ENCODE data around the gene NME7. TPM values are rescaled to one million over a fixed set of nuclear protein-coding genes. Genes with fewer than 3 reads are reported as not detected.
"Not testable (repeated sequence)": the region's sequence is repeated elsewhere in the genome, so short reads cannot be mapped to it uniquely, and the experiment has no call there.

NME7 gene
- total and polyA plus RNA-seq, 4 donors, result 7.8 to 26.5 (median 9.4) TPM

DNA sequence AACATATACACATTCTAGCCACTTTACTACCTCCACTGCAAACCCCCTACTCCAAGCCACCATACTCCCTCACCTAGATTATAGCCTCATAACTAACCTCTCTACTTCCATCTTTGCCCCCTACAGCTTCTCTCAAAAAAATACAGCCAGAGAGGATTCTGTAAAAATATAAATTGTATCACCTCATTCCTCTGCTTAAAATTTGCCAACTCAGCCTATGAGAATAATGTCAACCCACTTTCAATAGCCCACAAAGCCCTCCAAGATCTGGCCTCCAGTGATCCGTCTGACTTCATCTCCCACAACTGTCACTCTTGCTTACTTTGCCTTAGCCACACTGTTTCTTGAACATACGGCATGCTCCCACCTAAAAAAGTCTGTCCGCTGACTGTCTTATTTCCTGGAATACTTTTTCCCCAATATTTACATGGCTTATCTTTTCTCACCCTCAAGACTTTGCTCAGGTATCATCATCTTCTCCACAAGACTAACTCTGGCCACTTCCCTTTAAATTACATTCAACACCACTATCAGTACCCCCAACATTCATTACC, 21.5 kb downstream of the NME7 start:
- H3K9me3 ChIP-seq (ENCODE audit: control insufficient read depth in 4 of 4, low read length in 3 of 4), result no peaks in the 10 kb centered on the region
- no peaks in the 10 kb centered on the region for H3K27me3 ChIP-seq (ENCODE audit: control insufficient read depth in 4 of 4, insufficient read depth in 4 of 4, low read length in 3 of 4)
- 98% methylated on average over 3 of the region's 3 CpGs for WGBS
- H3K36me3 ChIP-seq (ENCODE audit: control insufficient read depth in 4 of 4, insufficient read depth in 3 of 4, low read depth in 1 of 4, low read length in 3 of 4), result no peaks in the 10 kb centered on the region
- H3K9ac ChIP-seq (ENCODE audit: low read depth in 1 of 2, low read length in 2 of 2), result no peak overlapping the region
- TF ChIP-seq HNF4A (conservative IDR thresholded peaks at IDR 0.05), result no peak
- TF ChIP-seq, protein P1, sequence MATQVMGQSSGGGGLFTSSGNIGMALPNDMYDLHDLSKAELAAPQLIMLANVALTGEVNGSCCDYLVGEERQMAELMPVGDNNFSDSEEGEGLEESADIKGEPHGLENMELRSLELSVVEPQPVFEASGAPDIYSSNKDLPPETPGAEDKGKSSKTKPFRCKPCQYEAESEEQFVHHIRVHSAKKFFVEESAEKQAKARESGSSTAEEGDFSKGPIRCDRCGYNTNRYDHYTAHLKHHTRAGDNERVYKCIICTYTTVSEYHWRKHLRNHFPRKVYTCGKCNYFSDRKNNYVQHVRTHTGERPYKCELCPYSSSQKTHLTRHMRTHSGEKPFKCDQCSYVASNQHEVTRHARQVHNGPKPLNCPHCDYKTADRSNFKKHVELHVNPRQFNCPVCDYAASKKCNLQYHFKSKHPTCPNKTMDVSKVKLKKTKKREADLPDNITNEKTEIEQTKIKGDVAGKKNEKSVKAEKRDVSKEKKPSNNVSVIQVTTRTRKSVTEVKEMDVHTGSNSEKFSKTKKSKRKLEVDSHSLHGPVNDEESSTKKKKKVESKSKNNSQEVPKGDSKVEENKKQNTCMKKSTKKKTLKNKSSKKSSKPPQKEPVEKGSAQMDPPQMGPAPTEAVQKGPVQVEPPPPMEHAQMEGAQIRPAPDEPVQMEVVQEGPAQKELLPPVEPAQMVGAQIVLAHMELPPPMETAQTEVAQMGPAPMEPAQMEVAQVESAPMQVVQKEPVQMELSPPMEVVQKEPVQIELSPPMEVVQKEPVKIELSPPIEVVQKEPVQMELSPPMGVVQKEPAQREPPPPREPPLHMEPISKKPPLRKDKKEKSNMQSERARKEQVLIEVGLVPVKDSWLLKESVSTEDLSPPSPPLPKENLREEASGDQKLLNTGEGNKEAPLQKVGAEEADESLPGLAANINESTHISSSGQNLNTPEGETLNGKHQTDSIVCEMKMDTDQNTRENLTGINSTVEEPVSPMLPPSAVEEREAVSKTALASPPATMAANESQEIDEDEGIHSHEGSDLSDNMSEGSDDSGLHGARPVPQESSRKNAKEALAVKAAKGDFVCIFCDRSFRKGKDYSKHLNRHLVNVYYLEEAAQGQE (IDR thresholded peaks at IDR 0.05), result no peak
- no peak overlapping the region for H3K27ac ChIP-seq (ENCODE audit: low read depth in 1 of 2, low read length in 2 of 2)
- DNase-seq (ENCODE audit: low spot score), result no peak
- H3K4me1 ChIP-seq (ENCODE audit: control insufficient read depth in 4 of 4, insufficient read depth in 4 of 4, low read length in 3 of 4), result peaks cover 0 to 5% (median 0%) of the 10 kb centered on the region in 4 donors
- no peak overlapping the region for H3K4me3 ChIP-seq (ENCODE audit: low read depth in 1 of 3, low read length in 3 of 3)

DNA sequence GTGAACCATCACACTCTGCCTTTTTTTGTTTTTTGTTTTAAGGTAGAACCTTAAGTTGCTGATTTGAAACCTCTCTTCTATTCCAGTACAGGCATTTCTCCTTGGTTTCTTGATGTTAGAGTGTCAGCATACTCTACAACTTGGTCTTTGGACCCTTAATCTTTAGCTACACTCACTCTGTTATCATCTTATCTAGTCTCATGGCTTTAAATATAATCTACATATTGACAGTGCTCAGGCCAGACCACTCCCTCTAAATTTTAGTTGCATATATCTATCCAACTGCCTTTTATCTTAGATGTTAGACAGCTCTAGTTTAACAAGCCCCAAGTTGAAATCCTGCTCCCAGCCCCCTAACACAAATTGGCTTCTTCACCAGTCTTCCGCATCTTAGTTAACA, 22.1 kb downstream of the NME7 start:
- H3K27me3 ChIP-seq (ENCODE audit: control insufficient read depth in 4 of 4, insufficient read depth in 4 of 4, low read length in 3 of 4), result no peaks in the 10 kb centered on the region
- H3K9ac ChIP-seq (ENCODE audit: low read depth in 1 of 2, low read length in 2 of 2), result no peak overlapping the region
- WGBS, result 100% methylated on average over 1 of the region's 1 CpG
- no peaks in the 10 kb centered on the region for H3K36me3 ChIP-seq (ENCODE audit: control insufficient read depth in 4 of 4, insufficient read depth in 3 of 4, low read depth in 1 of 4, low read length in 3 of 4)
- TF ChIP-seq EGR1 (IDR thresholded peaks at IDR 0.05; ENCODE audit: low read depth in 2 of 2), result no peak
- no peak for TF ChIP-seq TAF1 (conservative IDR thresholded peaks at IDR 0.05)
- peaks cover 0 to 5% (median 0%) of the 10 kb centered on the region in 4 donors for H3K4me1 ChIP-seq (ENCODE audit: control insufficient read depth in 4 of 4, insufficient read depth in 4 of 4, low read length in 3 of 4)
- no peak for DNase-seq (ENCODE audit: low spot score)
- no peaks in the 10 kb centered on the region for H3K9me3 ChIP-seq (ENCODE audit: control insufficient read depth in 4 of 4, low read length in 3 of 4)
- H3K4me3 ChIP-seq (ENCODE audit: low read depth in 1 of 3, low read length in 3 of 3), result no peak overlapping the region
- H3K27ac ChIP-seq (ENCODE audit: low read depth in 1 of 2, low read length in 2 of 2), result no peak overlapping the region

DNA sequence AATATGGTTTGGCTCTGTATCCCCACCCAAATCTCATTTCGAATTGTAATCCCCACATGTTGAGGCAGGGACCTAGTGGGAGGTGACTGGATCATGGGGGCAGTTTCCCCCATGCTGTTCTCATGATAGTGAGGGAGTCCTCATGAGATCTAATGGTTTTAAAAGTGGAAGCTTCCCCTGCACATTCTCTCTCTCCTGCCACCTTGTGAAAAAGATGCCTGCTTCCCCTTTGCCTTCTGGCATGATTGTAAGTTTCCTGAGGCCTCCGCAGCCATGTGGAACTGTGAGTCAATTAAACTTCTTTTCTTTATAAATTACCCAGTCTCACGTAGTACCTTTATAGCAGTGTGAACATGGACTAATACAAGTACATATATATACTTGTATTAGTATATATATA, 25.5 kb downstream of the NME7 start:
- not testable (repeated sequence) for H3K9ac ChIP-seq (ENCODE audit: low read depth in 1 of 2, low read length in 2 of 2); H3K27ac ChIP-seq (ENCODE audit: low read depth in 1 of 2, low read length in 2 of 2); H3K27me3 ChIP-seq (ENCODE audit: control insufficient read depth in 4 of 4, insufficient read depth in 4 of 4, low read length in 3 of 4); H3K9me3 ChIP-seq (ENCODE audit: control insufficient read depth in 4 of 4, low read length in 3 of 4); H3K4me3 ChIP-seq (ENCODE audit: low read depth in 1 of 3, low read length in 3 of 3); DNase-seq (ENCODE audit: low spot score); H3K36me3 ChIP-seq (ENCODE audit: control insufficient read depth in 4 of 4, insufficient read depth in 3 of 4, low read depth in 1 of 4, low read length in 3 of 4); H3K4me1 ChIP-seq (ENCODE audit: control insufficient read depth in 4 of 4, insufficient read depth in 4 of 4, low read length in 3 of 4)
- 93% methylated on average over 3 of the region's 3 CpGs for WGBS

DNA sequence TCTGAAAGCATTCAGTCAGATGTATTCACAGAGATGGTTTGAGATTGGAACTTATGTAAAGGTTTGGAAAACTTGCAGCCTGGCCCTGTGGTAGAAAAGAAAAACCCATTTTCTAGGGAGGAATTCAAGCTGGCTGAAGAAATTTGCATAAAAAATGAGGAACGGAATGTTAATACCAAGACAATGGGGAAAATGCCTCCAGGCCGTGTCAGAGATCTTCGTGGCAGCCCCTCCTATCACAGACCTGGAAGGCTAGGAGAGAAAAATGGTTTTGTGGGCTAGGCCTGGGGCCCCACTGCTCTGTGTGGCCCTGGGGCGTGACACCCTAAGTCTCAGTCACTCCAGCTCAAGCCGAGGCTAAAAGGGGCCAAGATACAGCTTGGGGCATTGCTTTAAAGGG, 26.7 kb downstream of the NME7 start:
- H3K27me3 ChIP-seq (ENCODE audit: control insufficient read depth in 4 of 4, insufficient read depth in 4 of 4, low read length in 3 of 4), result no peaks in the 10 kb centered on the region
- no peak for DNase-seq (ENCODE audit: low spot score)
- no peaks in the 10 kb centered on the region for H3K4me1 ChIP-seq (ENCODE audit: control insufficient read depth in 4 of 4, insufficient read depth in 4 of 4, low read length in 3 of 4)
- H3K4me3 ChIP-seq (ENCODE audit: low read depth in 1 of 3, low read length in 3 of 3), result no peak overlapping the region
- WGBS, result 96% methylated on average over 5 of the region's 5 CpGs
- H3K9me3 ChIP-seq (ENCODE audit: control insufficient read depth in 4 of 4, low read length in 3 of 4), result no peaks in the 10 kb centered on the region
- H3K9ac ChIP-seq (ENCODE audit: low read depth in 1 of 2, low read length in 2 of 2), result no peak overlapping the region
- H3K27ac ChIP-seq (ENCODE audit: low read depth in 1 of 2, low read length in 2 of 2), result no peak overlapping the region
- H3K36me3 ChIP-seq (ENCODE audit: control insufficient read depth in 4 of 4, insufficient read depth in 3 of 4, low read depth in 1 of 4, low read length in 3 of 4), result no peaks in the 10 kb centered on the region
- TF ChIP-seq TAF1 (conservative IDR thresholded peaks at IDR 0.05) (no peak), HNF4G (IDR thresholded peaks at IDR 0.05) (no peak), RAD21 (IDR thresholded peaks at IDR 0.05) (no peak), FOXA2 (IDR thresholded peaks at IDR 0.05) (no peak), YY1 (IDR thresholded peaks at IDR 0.05) (no peak), FOXA1 (IDR thresholded peaks at IDR 0.05) (no peak), NR2F2 (IDR thresholded peaks at IDR 0.05) (no peak), HNF4A (conservative IDR thresholded peaks at IDR 0.05) (no peak), JUND (IDR thresholded peaks at IDR 0.05) (no peak), GABPA (IDR thresholded peaks at IDR 0.05 in 1 of 2, conservative IDR thresholded peaks at IDR 0.05 in 1 of 2) (no peak), RXRA (IDR thresholded peaks at IDR 0.05) (no peak)
- TF ChIP-seq, protein P2, sequence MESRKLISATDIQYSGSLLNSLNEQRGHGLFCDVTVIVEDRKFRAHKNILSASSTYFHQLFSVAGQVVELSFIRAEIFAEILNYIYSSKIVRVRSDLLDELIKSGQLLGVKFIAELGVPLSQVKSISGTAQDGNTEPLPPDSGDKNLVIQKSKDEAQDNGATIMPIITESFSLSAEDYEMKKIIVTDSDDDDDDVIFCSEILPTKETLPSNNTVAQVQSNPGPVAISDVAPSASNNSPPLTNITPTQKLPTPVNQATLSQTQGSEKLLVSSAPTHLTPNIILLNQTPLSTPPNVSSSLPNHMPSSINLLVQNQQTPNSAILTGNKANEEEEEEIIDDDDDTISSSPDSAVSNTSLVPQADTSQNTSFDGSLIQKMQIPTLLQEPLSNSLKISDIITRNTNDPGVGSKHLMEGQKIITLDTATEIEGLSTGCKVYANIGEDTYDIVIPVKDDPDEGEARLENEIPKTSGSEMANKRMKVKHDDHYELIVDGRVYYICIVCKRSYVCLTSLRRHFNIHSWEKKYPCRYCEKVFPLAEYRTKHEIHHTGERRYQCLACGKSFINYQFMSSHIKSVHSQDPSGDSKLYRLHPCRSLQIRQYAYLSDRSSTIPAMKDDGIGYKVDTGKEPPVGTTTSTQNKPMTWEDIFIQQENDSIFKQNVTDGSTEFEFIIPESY (IDR thresholded peaks at IDR 0.05), result no peak
- TF ChIP-seq, protein P3, sequence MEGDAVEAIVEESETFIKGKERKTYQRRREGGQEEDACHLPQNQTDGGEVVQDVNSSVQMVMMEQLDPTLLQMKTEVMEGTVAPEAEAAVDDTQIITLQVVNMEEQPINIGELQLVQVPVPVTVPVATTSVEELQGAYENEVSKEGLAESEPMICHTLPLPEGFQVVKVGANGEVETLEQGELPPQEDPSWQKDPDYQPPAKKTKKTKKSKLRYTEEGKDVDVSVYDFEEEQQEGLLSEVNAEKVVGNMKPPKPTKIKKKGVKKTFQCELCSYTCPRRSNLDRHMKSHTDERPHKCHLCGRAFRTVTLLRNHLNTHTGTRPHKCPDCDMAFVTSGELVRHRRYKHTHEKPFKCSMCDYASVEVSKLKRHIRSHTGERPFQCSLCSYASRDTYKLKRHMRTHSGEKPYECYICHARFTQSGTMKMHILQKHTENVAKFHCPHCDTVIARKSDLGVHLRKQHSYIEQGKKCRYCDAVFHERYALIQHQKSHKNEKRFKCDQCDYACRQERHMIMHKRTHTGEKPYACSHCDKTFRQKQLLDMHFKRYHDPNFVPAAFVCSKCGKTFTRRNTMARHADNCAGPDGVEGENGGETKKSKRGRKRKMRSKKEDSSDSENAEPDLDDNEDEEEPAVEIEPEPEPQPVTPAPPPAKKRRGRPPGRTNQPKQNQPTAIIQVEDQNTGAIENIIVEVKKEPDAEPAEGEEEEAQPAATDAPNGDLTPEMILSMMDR (IDR thresholded peaks at IDR 0.05; ENCODE audit: low read depth, low read length, missing input control), result no peak
- TF ChIP-seq, protein P4, sequence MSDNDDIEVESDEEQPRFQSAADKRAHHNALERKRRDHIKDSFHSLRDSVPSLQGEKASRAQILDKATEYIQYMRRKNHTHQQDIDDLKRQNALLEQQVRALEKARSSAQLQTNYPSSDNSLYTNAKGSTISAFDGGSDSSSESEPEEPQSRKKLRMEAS (IDR thresholded peaks at IDR 0.05), result no peak

Measured in liver (tissue), 9 donors.